Measurements from ENCODE around the gene C3orf22.

C3orf22 gene

GRCh38 chr3:126511291-126511690, 47.4 kb downstream of the C3orf22 start:
- DNase-seq, result no peak

- no peak for DNase-seq
Observed at GRCh38 chr3:126510308-126510910, 48.3 kb downstream of the C3orf22 start.

- no peak for DNase-seq
Observed at GRCh38 chr3:126509597-126510307, 49.0 kb downstream of the C3orf22 start.

GRCh38 chr3:126508564-126508964, 50.2 kb downstream of the C3orf22 start:
- DNase-seq, result no peak

- DNase-seq, result no peak
Observed at GRCh38 chr3:126507886-126508285, 50.8 kb downstream of the C3orf22 start.

- DNase-seq, result no peak
Observed at GRCh38 chr3:126503701-126504100, 55.0 kb downstream of the C3orf22 start.

- no peak for DNase-seq
Observed at GRCh38 chr3:126502656-126503055, 56.1 kb downstream of the C3orf22 start.

GRCh38 chr3:126501736-126502135, 57.0 kb downstream of the C3orf22 start:
- DNase-seq, result no peak

- DNase-seq, result no peak
Observed at GRCh38 chr3:126501054-126501453, 57.7 kb downstream of the C3orf22 start.

GRCh38 chr3:126500016-126500415, 58.7 kb downstream of the C3orf22 start:
- no peak for DNase-seq
